ENCODE results near the gene ICE1.
"Not testable (repeated sequence)": the region's sequence is repeated elsewhere in the genome, so short reads cannot be mapped to it uniquely, and the experiment has no call there.

ICE1 gene

GRCh38 chr5:5437227-5438172 is 15.0 kb downstream of the ICE1 start:
- DNase-seq (ENCODE audit: low spot score), result no peak

GRCh38 chr5:5451863-5452262 is 29.4 kb downstream of the ICE1 start:
- no peak for DNase-seq (ENCODE audit: low spot score)

DNA sequence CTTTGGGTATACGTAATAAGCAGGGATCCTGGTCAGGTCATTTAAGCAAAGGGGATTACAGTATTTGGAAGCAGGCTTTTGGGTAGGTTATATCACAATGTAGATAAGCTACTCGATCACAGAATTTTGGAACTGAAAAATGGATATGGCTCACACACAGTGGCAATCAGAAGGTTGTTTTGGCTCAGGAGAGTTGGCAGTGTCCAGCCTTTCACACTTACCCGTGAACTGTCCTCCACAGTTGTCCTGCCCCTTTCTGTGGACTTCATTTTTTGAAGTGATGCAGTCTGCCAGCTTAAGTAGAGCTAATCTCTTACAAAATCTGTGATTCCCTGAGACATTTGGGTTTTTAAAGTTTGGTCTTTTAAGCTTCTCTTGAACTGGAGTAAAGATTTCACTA is 30.7 kb downstream of the ICE1 start:
- DNase-seq (ENCODE audit: low spot score), result no peak

DNA sequence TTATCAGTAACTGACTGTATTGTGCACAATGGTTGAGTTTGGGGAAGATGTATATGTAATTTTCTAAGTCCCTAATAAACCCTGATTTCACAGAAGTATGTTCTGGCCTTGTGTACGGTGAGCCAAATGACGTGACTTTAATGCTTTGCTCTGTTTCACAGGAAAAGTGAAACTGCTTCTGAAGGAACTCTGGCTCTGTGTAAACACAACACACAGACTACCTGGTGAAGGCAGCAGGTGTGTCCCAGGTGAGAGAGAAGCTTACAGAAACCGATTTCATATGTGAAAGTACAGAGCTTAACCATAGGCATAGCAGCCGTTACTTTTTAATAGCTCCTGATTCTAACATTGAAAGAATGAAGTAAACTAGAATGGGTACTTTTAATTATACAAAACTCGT is 31.9 kb downstream of the ICE1 start:
- no peak for DNase-seq (ENCODE audit: low spot score)

DNA sequence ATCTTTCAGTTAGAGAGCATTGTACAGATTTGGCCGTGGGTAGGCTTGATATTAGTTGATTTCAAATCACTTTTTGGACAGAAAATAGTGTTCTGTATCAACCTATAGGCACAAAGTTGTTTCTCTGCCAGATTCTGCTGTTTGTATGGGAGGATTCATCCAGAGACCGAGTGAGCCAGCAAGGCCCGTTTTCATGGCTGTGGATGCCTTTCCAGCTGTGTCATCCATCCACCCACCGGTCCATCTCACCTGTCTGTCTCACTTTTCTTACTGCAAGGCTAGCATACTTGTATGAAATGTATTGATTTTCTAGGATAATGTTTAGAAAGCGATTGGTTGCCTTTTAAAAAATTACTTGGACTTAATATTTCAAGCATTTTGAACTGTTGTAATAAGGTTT is 34.4 kb downstream of the ICE1 start:
- DNase-seq (ENCODE audit: low spot score), result no peak

GRCh38 chr5:5460311-5460710 is 37.8 kb downstream of the ICE1 start:
- DNase-seq (ENCODE audit: low spot score), result no peak

- DNase-seq (ENCODE audit: low spot score), result no peak
Measured at GRCh38 chr5:5461012-5461411, 38.5 kb downstream of the ICE1 start.

DNA sequence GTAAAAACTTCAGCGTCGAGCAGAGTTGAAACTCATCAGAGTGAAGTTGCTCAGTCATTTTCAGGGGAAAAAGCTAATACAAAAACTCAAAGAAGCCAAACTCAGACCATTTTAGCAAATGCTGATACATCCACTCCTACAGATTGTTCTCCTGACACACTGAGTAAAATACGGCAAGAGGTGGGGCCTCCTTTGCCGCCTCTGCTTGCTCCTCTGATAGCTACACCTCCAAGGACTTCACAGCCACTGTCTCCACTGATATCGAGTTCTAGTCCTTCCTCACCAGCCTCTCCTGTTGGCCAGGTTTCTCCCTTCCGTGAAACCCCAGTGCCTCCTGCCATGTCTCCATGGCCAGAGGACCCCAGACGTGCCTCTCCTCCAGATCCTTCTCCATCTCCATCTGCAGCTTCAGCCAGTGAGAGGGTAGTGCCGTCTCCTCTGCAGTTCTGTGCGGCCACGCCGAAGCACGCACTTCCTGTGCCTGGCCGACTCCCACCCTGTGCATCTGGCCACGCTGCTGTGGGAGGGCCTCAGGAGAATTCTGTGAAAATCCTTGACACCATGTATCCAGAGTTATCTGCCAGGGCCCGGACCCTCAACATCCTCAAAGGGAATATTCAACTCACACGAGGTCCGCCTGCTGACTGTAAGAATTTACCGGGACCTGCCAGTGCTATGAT is 41.7 kb downstream of the ICE1 start:
- DNase-seq (ENCODE audit: low spot score), result no peak

DNA sequence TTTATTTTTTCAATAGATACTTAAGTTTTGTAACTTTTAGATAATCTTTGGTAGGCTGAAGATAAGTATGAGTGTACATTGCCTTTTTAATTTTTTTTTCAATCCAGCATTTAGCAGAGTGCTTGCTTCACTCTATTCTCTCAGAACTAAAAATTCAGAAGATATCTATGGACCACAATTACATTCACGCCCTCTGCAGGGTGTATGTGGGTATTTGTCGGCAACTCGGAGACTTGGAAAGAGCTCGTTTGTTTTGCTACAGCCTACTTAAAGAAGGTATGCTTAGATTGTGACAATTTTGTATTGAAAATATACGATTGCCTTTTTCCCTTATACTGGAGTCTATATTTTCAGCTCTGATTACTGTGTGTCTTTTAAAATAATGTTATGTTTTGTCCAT is 43.8 kb downstream of the ICE1 start:
- no peak for DNase-seq (ENCODE audit: low spot score)

GRCh38 chr5:5467737-5468136 is 45.3 kb downstream of the ICE1 start:
- no peak for DNase-seq (ENCODE audit: low spot score)

GRCh38 chr5:5470933-5471332 is 48.5 kb downstream of the ICE1 start:
- DNase-seq (ENCODE audit: low spot score), result no peak

DNA sequence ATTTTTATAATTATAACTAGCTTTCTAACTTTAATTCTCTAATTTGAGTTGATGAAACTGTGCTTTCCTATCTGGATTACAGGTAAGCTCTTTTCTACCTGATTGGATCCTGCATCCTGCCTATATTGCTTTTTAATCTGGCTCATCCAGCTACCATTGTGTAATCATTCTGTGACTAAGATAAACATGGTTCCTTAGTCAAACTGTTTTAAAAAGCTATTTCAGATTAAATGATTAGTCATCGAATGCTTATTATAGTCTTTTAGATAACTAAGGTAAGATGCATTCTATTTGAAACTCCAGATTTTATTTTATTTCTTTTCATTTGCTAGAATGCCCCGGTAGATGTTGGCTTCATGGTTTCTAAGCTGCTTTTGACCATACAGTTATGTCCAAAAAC is 50.7 kb downstream of the ICE1 start:
- DNase-seq (ENCODE audit: low spot score), result no peak

- DNase-seq (ENCODE audit: low spot score), result no peak
Measured at GRCh38 chr5:5474961-5475360, 52.5 kb downstream of the ICE1 start.

DNA sequence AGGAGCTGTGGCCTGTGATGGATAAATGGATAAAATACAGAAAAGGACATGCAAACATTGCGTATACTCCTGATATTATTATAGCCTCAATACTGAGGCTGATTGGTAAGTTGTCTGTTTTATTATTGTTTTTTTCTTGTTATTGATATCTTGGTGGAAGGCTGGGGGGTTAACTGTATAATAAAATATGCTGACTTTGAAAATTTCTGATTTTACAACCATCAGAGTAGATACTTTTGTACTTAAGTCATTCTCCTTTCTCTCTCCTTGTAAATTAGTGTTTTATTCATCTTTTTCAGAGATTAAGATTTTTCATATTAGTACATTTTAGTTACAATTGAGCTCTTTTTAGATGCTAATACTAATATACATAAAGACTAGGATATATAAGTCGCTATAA is 53.5 kb downstream of the ICE1 start:
- DNase-seq (ENCODE audit: low spot score), result no peak

GRCh38 chr5:5479578-5479977 is 57.1 kb downstream of the ICE1 start:
- DNase-seq (ENCODE audit: low spot score), result not testable (repeated sequence)

DNA sequence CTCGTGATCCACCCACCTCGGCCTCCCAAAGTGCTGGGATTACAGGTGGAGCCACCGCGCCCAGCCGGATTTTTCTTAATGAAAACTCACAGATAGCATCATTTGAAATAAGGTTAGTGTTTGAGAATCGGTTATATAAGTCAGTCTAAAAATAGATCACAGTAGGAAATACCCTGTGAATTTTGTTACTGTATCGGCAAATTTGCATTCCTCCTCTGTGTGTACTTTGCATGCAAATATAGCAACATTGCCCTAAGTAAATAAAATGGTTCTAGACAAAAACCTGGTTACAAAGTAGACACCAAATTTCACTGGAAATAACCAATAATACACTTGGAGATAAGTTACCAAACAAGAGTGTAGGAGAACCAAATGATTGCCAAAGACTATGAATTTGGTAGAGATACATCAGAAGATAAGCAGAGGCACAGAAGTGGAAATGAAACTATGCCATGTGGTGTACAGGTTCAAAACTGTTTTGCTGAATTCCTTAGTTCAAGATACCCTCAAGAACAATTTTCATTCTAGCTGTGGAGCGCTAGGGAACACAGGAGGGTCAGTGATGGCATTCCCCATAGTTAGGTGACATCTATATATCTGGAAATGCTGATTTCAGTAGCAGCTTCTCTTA is 58.1 kb downstream of the ICE1 start:
- DNase-seq (ENCODE audit: low spot score), result no peak

DNA sequence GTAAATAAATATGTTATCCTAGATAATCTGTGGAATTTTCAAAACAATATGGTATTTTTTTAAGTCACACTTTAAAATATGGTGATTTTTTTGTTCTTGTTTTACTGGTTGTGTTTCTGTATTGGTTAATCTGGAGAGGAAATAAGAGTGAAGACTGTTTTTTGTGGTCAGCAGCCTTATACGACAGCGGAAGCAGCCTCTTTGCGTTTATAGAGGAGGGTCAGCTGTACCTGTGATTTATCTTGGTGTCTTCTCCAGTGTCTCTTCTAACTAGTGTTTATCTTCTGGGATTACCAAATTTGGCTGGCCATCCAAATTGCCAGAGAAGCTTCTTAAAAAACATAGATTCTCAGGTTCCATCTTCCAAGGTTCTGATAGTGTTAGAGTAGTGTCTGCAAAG is 58.7 kb downstream of the ICE1 start:
- DNase-seq (ENCODE audit: low spot score), result no peak

DNA sequence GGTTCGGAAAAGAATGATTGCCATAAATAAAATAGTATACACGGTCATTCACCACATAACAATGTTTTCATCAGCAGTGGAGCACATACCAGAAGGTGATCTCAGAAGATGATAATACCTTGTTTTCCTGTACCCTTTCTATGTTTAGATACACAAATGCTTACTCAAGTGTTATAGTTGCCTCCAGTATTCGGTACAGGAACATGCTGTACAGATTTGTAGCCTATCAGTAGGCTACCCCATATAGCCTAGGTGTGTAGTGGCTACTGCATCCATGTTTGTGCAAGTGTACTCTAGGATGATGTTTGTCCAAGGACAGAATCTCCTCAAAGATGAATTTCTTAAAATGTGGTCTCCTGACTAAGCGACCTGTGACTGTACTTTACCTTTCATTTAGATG is 59.2 kb downstream of the ICE1 start:
- DNase-seq (ENCODE audit: low spot score), result no peak

- DNase-seq (ENCODE audit: low spot score), result no peak
Measured at GRCh38 chr5:5483350-5483749, 60.9 kb downstream of the ICE1 start.

- no peak for DNase-seq (ENCODE audit: low spot score)
Measured at GRCh38 chr5:5483880-5484598, 61.6 kb downstream of the ICE1 start.

DNA sequence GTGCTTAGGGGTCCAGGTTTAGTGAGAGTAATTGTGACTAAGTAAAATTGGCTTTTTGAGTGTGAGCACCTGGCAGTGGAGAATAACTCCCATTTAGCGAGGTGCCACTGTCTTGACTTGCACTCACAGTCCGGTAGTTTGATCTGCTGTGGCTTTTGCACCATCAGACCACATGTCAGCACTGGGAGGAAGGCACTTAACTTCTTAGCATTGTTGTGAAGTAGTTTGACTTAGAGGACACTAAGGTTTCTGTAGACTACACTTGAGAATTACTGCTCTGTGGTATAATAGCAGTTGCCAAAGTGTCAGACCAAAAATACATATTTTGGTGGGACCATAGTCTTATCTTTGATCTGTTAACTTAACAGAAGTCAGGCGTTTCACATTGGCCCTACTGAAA is 63.6 kb downstream of the ICE1 start:
- no peak for DNase-seq (ENCODE audit: low spot score)

DNA sequence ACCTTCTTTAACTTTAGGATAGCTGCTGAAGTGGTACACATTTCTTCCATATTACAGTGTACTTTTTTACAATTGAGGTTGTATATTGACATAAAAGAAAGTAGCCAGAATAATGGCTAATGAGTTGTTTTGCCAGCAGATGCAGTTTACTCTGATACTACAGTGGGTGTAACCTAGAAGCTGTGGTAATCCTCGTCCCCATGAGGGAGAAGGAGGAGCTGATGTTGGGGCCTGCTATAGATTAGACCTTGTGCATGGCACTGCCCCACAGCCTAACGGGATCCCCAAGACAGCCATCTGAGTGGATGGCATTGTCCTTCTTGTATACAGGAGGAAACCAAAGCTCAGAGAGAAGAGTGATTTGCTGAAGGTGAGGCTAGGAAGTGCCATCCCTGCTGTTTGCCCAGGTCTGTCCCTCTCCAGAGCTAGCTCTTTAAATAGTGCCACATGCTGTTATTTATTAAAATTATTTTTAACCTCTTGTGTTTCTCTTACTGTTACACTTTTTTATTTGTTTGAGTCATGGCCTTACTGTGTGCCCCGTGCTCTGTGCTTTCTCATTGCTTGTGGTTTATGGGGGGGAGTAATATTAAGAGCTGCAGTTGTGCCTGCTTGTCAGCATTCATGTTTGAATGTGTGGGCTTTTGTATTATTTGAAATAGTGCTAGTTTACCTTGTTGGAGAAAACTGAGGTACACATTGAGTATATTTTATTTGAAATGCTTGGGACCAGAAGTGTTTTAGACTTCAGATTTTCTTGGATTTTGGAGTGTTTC is 65.3 kb downstream of the ICE1 start:
- no peak for DNase-seq (ENCODE audit: low spot score)
